Measurements from ENCODE around the gene CYFIP1.

Gene CYFIP1

GRCh38 chr15:22944651-22945050, 35.5 kb downstream of the CYFIP1 start:
- H3K4me1 ChIP-seq (ENCODE audit: control insufficient read depth, insufficient read depth, low read length), result no peaks in the 10 kb centered on the region
- no peaks in the 10 kb centered on the region for H3K9me3 ChIP-seq (ENCODE audit: control insufficient read depth, insufficient read depth, low read length)
- no peaks in the 10 kb centered on the region for H3K27me3 ChIP-seq (ENCODE audit: control insufficient read depth, insufficient read depth, low read length)
- peaks cover 13% of the 10 kb centered on the region for H3K36me3 ChIP-seq (ENCODE audit: control insufficient read depth, insufficient read depth, low read length)
- no peak overlapping the region for H3K4me3 ChIP-seq (ENCODE audit: low read depth, low read length)
- H3K9ac ChIP-seq (ENCODE audit: low read depth, low read length), result no peak overlapping the region

- peaks cover 13% of the 10 kb centered on the region for H3K36me3 ChIP-seq (ENCODE audit: control insufficient read depth, insufficient read depth, low read length)
- H3K27me3 ChIP-seq (ENCODE audit: control insufficient read depth, insufficient read depth, low read length), result no peaks in the 10 kb centered on the region
- no peak overlapping the region for H3K9ac ChIP-seq (ENCODE audit: low read depth, low read length)
Measured at GRCh38 chr15:22942877-22943276, 37.3 kb downstream of the CYFIP1 start.

GRCh38 chr15:22942306-22942855, 37.8 kb downstream of the CYFIP1 start:
- no peak overlapping the region for H3K4me3 ChIP-seq (ENCODE audit: low read depth, low read length)
- H3K36me3 ChIP-seq (ENCODE audit: control insufficient read depth, insufficient read depth, low read length), result peaks cover 13% of the 10 kb centered on the region
- no peaks in the 10 kb centered on the region for H3K27me3 ChIP-seq (ENCODE audit: control insufficient read depth, insufficient read depth, low read length)
- H3K9me3 ChIP-seq (ENCODE audit: control insufficient read depth, insufficient read depth, low read length), result no peaks in the 10 kb centered on the region
- H3K9ac ChIP-seq (ENCODE audit: low read depth, low read length), result no peak overlapping the region
- no peaks in the 10 kb centered on the region for H3K4me1 ChIP-seq (ENCODE audit: control insufficient read depth, insufficient read depth, low read length)

More at GRCh38 chr15:22942877-22943276, 37.3 kb downstream of the CYFIP1 start:
- H3K9me3 ChIP-seq (ENCODE audit: control insufficient read depth, insufficient read depth, low read length), result no peaks in the 10 kb centered on the region
- no peaks in the 10 kb centered on the region for H3K4me1 ChIP-seq (ENCODE audit: control insufficient read depth, insufficient read depth, low read length)
- H3K4me3 ChIP-seq (ENCODE audit: low read depth, low read length), result no peak overlapping the region

GRCh38 chr15:22941179-22941578, 39.0 kb downstream of the CYFIP1 start:
- Histone ChIP-seq H3K27me3 (ENCODE audit: control insufficient read depth, insufficient read depth, low read length) (no peaks in the 10 kb centered on the region), H3K4me3 (ENCODE audit: low read depth, low read length) (no peak overlapping the region), H3K36me3 (ENCODE audit: control insufficient read depth, insufficient read depth, low read length) (peaks cover 13% of the 10 kb centered on the region), H3K9ac (ENCODE audit: low read depth, low read length) (no peak overlapping the region), H3K4me1 (ENCODE audit: control insufficient read depth, insufficient read depth, low read length) (no peaks in the 10 kb centered on the region), H3K9me3 (ENCODE audit: control insufficient read depth, insufficient read depth, low read length) (no peaks in the 10 kb centered on the region)

- Histone ChIP-seq H3K4me3 (ENCODE audit: low read depth, low read length) (no peak overlapping the region), H3K4me1 (ENCODE audit: control insufficient read depth, insufficient read depth, low read length) (no peaks in the 10 kb centered on the region), H3K9me3 (ENCODE audit: control insufficient read depth, insufficient read depth, low read length) (no peaks in the 10 kb centered on the region), H3K9ac (ENCODE audit: low read depth, low read length) (no peak overlapping the region), H3K36me3 (ENCODE audit: control insufficient read depth, insufficient read depth, low read length) (peaks cover 10% of the 10 kb centered on the region), H3K27me3 (ENCODE audit: control insufficient read depth, insufficient read depth, low read length) (no peaks in the 10 kb centered on the region)
Measured at GRCh38 chr15:22939652-22940061, 40.5 kb downstream of the CYFIP1 start.

DNA sequence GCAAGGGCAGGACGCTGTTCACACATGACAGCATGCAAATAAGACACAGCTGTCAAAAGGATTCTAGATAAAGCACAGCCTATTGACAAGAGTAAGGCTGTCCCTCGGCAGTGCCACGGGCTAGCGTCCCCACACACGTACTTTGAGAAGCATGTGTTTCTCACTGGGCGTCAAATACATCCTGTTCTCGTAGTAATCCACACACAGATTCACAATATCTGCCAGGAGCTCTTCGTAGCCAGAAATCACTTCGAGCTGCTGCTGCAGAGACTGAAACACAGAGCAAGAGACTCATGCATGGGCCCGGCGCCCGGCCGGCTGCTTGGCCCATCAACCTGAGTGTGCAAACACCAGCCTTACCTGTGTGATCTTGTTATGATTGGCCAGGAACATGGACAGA, 41.1 kb downstream of the CYFIP1 start:
- Histone ChIP-seq H3K36me3 (ENCODE audit: control insufficient read depth, insufficient read depth, low read length) (peaks cover 6% of the 10 kb centered on the region), H3K4me1 (ENCODE audit: control insufficient read depth, insufficient read depth, low read length) (no peaks in the 10 kb centered on the region), H3K27me3 (ENCODE audit: control insufficient read depth, insufficient read depth, low read length) (no peaks in the 10 kb centered on the region), H3K4me3 (ENCODE audit: low read depth, low read length) (no peak overlapping the region), H3K9ac (ENCODE audit: low read depth, low read length) (no peak overlapping the region), H3K9me3 (ENCODE audit: control insufficient read depth, insufficient read depth, low read length) (no peaks in the 10 kb centered on the region)

DNA sequence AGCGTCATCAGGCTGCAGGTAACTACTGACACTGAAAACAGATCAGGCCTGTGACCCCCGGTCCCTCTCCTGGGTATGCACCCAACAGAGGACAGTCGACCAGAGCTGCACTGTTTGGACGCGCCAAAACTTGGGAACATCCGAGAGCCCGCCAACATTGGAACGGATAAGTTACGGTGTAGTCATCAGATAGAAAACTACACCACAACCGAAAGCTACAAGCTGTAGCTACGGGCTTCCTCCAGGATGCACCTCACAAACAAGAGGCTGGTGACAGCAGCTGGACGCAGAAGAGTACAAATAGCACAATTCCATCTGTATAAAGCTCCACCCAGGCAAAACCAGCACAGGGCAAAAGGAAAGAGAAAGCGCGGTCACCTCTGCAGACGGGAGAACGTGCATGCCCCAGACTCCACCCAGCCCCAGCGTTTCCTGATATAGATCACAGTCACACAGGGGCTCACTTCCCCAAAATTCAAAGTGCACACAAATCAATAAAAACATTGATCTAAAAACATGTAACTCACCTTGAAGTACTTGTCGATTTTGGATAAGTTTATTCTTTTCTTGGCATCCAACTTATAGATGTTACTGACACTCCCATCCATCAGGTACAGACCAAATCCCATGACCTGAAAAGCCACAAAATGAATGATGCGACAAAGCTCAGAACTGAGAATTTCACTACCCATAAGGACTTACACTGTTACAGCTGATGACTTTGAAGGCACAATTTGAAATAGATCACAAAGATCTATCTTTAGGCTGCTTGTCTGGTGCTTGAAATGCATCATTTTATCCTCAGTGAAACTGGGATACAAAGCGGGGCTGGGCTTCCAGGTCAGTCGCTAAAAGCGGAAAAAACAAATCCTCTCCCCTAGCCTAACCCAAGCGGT, 43.3 kb downstream of the CYFIP1 start:
- H3K27me3 ChIP-seq (ENCODE audit: control insufficient read depth, insufficient read depth, low read length), result no peaks in the 10 kb centered on the region
- H3K4me1 ChIP-seq (ENCODE audit: control insufficient read depth, insufficient read depth, low read length), result no peaks in the 10 kb centered on the region
- no peak overlapping the region for H3K9ac ChIP-seq (ENCODE audit: low read depth, low read length)
- peaks cover 10% of the 10 kb centered on the region for H3K36me3 ChIP-seq (ENCODE audit: control insufficient read depth, insufficient read depth, low read length)
- H3K9me3 ChIP-seq (ENCODE audit: control insufficient read depth, insufficient read depth, low read length), result no peaks in the 10 kb centered on the region
- no peak overlapping the region for H3K4me3 ChIP-seq (ENCODE audit: low read depth, low read length)

GRCh38 chr15:22933641-22934061, 46.5 kb downstream of the CYFIP1 start:
- Histone ChIP-seq H3K36me3 (ENCODE audit: control insufficient read depth, insufficient read depth, low read length) (peaks cover 15% of the 10 kb centered on the region), H3K27me3 (ENCODE audit: control insufficient read depth, insufficient read depth, low read length) (no peaks in the 10 kb centered on the region), H3K4me3 (ENCODE audit: low read depth, low read length) (no peak overlapping the region), H3K4me1 (ENCODE audit: control insufficient read depth, insufficient read depth, low read length) (no peaks in the 10 kb centered on the region), H3K9ac (ENCODE audit: low read depth, low read length) (no peak overlapping the region), H3K9me3 (ENCODE audit: control insufficient read depth, insufficient read depth, low read length) (no peaks in the 10 kb centered on the region)

GRCh38 chr15:22931784-22932536, 48.2 kb downstream of the CYFIP1 start:
- Histone ChIP-seq H3K4me3 (ENCODE audit: low read depth, low read length) (no peak overlapping the region), H3K27me3 (ENCODE audit: control insufficient read depth, insufficient read depth, low read length) (no peaks in the 10 kb centered on the region), H3K4me1 (ENCODE audit: control insufficient read depth, insufficient read depth, low read length) (no peaks in the 10 kb centered on the region), H3K36me3 (ENCODE audit: control insufficient read depth, insufficient read depth, low read length) (peaks cover 15% of the 10 kb centered on the region), H3K9me3 (ENCODE audit: control insufficient read depth, insufficient read depth, low read length) (no peaks in the 10 kb centered on the region), H3K9ac (ENCODE audit: low read depth, low read length) (no peak overlapping the region)

- Histone ChIP-seq H3K36me3 (ENCODE audit: control insufficient read depth, insufficient read depth, low read length) (peaks cover 15% of the 10 kb centered on the region), H3K9me3 (ENCODE audit: control insufficient read depth, insufficient read depth, low read length) (no peaks in the 10 kb centered on the region), H3K4me1 (ENCODE audit: control insufficient read depth, insufficient read depth, low read length) (no peaks in the 10 kb centered on the region), H3K27me3 (ENCODE audit: control insufficient read depth, insufficient read depth, low read length) (no peaks in the 10 kb centered on the region), H3K9ac (ENCODE audit: low read depth, low read length) (no peak overlapping the region), H3K4me3 (ENCODE audit: low read depth, low read length) (no peak overlapping the region)
Measured at GRCh38 chr15:22930782-22931484, 49.2 kb downstream of the CYFIP1 start.

DNA sequence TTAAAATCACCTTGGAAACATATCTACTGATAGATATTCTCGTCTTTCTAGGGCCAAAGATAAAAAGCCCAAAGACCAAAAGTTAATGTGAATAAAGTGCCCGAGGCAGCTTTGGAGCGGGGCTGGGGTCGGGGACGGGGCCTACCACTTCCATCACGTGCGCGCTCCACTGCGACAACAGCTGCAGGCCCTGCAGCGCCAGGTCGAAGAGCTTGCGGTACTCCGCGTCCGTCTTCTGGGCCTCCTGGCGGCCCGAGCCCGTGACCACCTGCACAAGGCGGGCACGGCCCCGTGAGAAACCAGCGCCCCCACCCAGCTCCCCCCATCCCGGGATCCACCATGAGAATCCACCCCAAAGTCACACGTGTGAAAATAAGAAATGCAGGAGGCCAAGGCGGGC, 52.4 kb downstream of the CYFIP1 start:
- Histone ChIP-seq H3K9ac (ENCODE audit: low read depth, low read length) (no peak overlapping the region), H3K36me3 (ENCODE audit: control insufficient read depth, insufficient read depth, low read length) (peaks cover 15% of the 10 kb centered on the region), H3K9me3 (ENCODE audit: control insufficient read depth, insufficient read depth, low read length) (no peaks in the 10 kb centered on the region), H3K27me3 (ENCODE audit: control insufficient read depth, insufficient read depth, low read length) (no peaks in the 10 kb centered on the region), H3K4me3 (ENCODE audit: low read depth, low read length) (no peak overlapping the region), H3K4me1 (ENCODE audit: control insufficient read depth, insufficient read depth, low read length) (no peaks in the 10 kb centered on the region)
